Panc1 (cell line): Measurements from ENCODE around the gene ACTL6B. TPM values are rescaled to one million over a fixed set of nuclear protein-coding genes. Genes with fewer than 3 reads are reported as not detected.

Experiments used
- ATAC-seq: fragments of 200-7000 bp; cut with Tn5 transposase; 2 replicates; pipeline ENCODE4 v1.9.1; 2020; ENCODE audit warnings: mild to moderate bottlenecking, moderate library complexity
- BruUV-seq: library from RNA; stranded (reverse); fragments of 400-500 nt; replicated peaks from 2 replicates; lab custom pipeline; 2021; lab: Mats Ljungman, UMichigan
- CTCF ChIA-PET: fragments of 300-600 bp; sonication (Branson Sonifier 250); formaldehyde crosslinking; loops from one replicate; lab custom pipeline; 2022; ENCODE audit warnings: antibody characterized with exemption; lab: Charles Lee
- POLR2A ChIA-PET: fragments of 300-600 bp; sonication (Branson Sonifier 250); formaldehyde crosslinking; loops from one replicate; lab custom pipeline; 2022; ENCODE audit warnings: antibody characterized with exemption; lab: Charles Lee
- DNase-seq: peaks from one replicate; pipeline ENCODE4 v3.0.0-alpha.2; 2010; ENCODE audit warnings: low read depth, low spot score
- H3K27ac ChIP-seq: 2 replicates; pipeline ENCODE4 v1.5.1; 2011; ENCODE audit warnings: mild to moderate bottlenecking, low read length, inconsistent platforms
- H3K27me3 ChIP-seq: fragments of 200-500 bp; sonication (Bioruptor generic); 2 replicates; pipeline ENCODE4 v1.6.0; 2014; ENCODE audit warnings: low read length, inconsistent platforms; ENCODE audit not compliant: control insufficient read depth, insufficient read depth
- H3K36me3 ChIP-seq: fragments of 200-500 bp; sonication (Bioruptor generic); 2 replicates; pipeline ENCODE4 v1.5.1; 2014; ENCODE audit warnings: inconsistent platforms, mild to moderate bottlenecking, low read length, moderate library complexity; ENCODE audit not compliant: control insufficient read depth, insufficient read depth
- H3K4me1 ChIP-seq: 2 replicates; pipeline ENCODE4 v1.5.1; 2011; ENCODE audit warnings: inconsistent platforms, mild to moderate bottlenecking, low read length, moderate library complexity; ENCODE audit not compliant: control insufficient read depth, insufficient read depth
- H3K4me3 ChIP-seq, 2 experiments: 2 replicates each; pipeline ENCODE4 v1.5.1; 2011 to 2012; ENCODE audit warnings: low read depth in 2 of 2, low read length in 2 of 2, mild to moderate bottlenecking in 2 of 2, inconsistent platforms in 1 of 2, moderate library complexity in 1 of 2
- H3K9me3 ChIP-seq: fragments of 200-500 bp; sonication (Bioruptor generic); 2 replicates; pipeline ENCODE4 v1.5.1; 2014; ENCODE audit warnings: low read depth, mild to moderate bottlenecking, inconsistent platforms, low read length, moderate library complexity; ENCODE audit not compliant: control insufficient read depth, insufficient read depth
- POLR2AphosphoS5 ChIP-seq: IDR thresholded peaks from 2 replicates; pipeline ENCODE4 v1.6.1; 2012; ENCODE audit warnings: mild to moderate bottlenecking, low read depth, low read length, moderate library complexity
- SIN3A ChIP-seq: IDR thresholded peaks from 2 replicates; pipeline ENCODE4 v1.6.1; 2012; ENCODE audit warnings: low read depth, mild to moderate bottlenecking, low read length, moderate library complexity, borderline replicate concordance; ENCODE audit not compliant: insufficient read depth
- TCF7L2 ChIP-seq: IDR thresholded peaks from 2 replicates; pipeline ENCODE4 v1.6.1; 2011; ENCODE audit warnings: mild to moderate bottlenecking, low read depth, low read length, inconsistent platforms
- in situ Hi-C: cut with HindIII; loops from 2 replicates; pipeline ENCODE4 v1.10.0; 2016; ENCODE audit warnings: low sequenced_read_pairs, low pct_unique_long_range_greater_than_20kb
- intact Hi-C: fragments of 100-400 bp; cut with micrococcal nuclease; formaldehyde crosslinking; loops from one replicate; pipeline ENCODE4 v1.10.0; 2022; ENCODE audit not compliant: unreplicated experiment
- total RNA-seq: library from RNA; stranded (reverse); gene quantifications from one replicate; pipeline ENCODE4 v1.2.1, GENCODE V29; 2021; ENCODE audit not compliant: unreplicated experiment
- TF ChIP-seq, protein P1 (sequence below), 2 experiments: IDR thresholded peaks; 2 replicates each; pipeline ENCODE4 v1.6.1; 2011 to 2012; ENCODE audit warnings: low read depth in 2 of 2, control low read depth in 1 of 2, low read length in 1 of 2, mild to moderate bottlenecking in 1 of 2, moderate library complexity in 1 of 2; ENCODE audit not compliant: insufficient read depth in 1 of 2
- TF ChIP-seq, protein P2 (sequence below): fragments of 450-650 bp; IDR thresholded peaks from 2 replicates; pipeline ENCODE4 v1.5.1; 2017; ENCODE audit warnings: mild to moderate bottlenecking

Gene ACTL6B
- total RNA-seq, 1 experiment from 2014 or later: not detected

DNA sequence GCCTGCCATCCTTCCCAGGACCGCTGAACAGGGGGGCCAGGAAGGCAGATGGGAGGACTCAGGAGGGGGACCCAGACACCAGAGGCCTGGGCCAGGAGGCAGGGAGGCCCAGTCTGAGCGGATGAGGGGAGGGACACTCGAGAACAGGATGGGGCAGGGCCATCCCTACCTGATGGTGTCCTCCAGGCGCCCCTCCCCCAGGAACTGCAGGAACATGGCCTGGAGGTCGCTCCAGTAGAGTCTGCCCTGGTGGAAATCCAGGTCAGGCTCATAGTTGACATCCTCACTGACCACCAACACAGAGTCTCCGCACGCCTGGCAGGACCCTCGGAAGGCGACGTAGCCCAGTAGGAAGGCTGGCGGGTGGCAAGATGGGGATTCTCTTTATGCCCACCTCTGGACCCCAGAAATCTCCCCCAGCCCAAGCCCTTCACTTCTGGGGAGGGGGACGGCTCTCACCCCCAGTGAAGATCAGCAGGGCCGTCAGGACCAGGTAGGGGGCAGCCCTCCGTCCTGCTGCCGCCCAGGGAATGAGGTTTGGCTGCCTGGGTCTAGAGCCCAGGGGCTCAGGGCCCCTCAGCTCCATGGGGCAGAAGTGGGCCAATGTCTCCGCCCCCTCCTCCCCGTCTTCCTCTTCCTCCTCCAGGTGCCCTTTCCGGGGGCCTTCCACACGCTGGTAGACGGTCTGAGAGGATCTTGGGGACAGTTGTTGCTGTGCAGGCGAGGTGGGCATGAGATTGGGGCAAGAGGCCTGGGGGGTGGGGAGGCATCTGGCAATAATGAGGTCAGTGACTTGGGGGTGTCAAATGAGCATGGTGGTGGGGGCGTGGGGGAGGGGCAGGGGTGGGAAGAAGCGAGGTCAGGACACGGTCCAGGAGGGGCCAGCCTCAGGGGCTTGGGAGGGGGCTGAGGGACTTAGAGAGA lies 15.5 kb downstream of the ACTL6B start:
- ChIA-PET POLR2A (no interaction called here), CTCF (interaction anchor here (0.7 kb wide), 1 partner anchor 171 kb away, joined by 3 read pairs; no protein-coding TSS in a partner anchor)
- Histone ChIP-seq H3K27me3 (no peaks in the 10 kb centered on the region), H3K4me3 (no peak overlapping the region), H3K36me3 (no peaks in the 10 kb centered on the region), H3K9me3 (no peaks in the 10 kb centered on the region), H3K27ac (no peak overlapping the region), H3K4me1 (no peaks in the 10 kb centered on the region)
- intact Hi-C loops (no loop called here), in situ Hi-C loops (no loop called here)
- DNase-seq (no peak), ATAC-seq (no peak)
- no TSS peak for BruUV-seq
- TF ChIP-seq TCF7L2 (no peak), POLR2AphosphoS5 (no peak)
- TF ChIP-seq, protein P1, sequence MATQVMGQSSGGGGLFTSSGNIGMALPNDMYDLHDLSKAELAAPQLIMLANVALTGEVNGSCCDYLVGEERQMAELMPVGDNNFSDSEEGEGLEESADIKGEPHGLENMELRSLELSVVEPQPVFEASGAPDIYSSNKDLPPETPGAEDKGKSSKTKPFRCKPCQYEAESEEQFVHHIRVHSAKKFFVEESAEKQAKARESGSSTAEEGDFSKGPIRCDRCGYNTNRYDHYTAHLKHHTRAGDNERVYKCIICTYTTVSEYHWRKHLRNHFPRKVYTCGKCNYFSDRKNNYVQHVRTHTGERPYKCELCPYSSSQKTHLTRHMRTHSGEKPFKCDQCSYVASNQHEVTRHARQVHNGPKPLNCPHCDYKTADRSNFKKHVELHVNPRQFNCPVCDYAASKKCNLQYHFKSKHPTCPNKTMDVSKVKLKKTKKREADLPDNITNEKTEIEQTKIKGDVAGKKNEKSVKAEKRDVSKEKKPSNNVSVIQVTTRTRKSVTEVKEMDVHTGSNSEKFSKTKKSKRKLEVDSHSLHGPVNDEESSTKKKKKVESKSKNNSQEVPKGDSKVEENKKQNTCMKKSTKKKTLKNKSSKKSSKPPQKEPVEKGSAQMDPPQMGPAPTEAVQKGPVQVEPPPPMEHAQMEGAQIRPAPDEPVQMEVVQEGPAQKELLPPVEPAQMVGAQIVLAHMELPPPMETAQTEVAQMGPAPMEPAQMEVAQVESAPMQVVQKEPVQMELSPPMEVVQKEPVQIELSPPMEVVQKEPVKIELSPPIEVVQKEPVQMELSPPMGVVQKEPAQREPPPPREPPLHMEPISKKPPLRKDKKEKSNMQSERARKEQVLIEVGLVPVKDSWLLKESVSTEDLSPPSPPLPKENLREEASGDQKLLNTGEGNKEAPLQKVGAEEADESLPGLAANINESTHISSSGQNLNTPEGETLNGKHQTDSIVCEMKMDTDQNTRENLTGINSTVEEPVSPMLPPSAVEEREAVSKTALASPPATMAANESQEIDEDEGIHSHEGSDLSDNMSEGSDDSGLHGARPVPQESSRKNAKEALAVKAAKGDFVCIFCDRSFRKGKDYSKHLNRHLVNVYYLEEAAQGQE (IDR thresholded peaks at IDR 0.05; ENCODE audit: insufficient read depth in 1 of 2, low read depth in 2 of 2, low read length in 1 of 2): no peak

DNA sequence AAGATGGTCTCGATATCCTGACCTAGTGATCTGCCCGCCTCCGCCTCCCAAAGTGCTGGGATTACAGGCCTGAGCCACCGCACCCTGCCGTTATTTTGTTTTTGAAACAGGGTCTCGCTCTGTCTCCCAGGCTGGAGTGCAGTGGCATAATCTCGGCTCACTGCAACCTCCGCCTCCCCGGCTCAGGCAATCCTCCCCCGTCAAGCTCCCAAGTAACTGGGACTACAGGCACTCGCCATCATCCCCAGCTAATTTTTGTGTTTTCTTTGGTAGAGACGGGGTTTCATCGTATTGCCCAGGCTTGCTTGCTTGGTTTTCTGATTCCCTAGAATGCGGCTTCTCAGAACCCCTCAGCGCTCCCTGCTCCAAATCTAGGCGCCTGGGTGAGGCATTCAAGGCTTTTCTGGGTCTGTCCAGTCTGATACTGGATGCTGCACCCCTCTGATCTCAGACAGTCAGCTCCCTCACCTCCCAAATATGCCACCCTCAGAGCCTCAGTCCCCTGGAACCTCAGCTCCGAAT lies 16.2 kb downstream of the ACTL6B start:
- no TSS peak for BruUV-seq
- in situ Hi-C loops (no loop called here), intact Hi-C loops (loop anchor here (10.0 kb wide), 1 partner anchor 45 kb away; no protein-coding TSS in a partner anchor)
- no peaks in the 10 kb centered on the region for H3K4me1 ChIP-seq
- H3K36me3 ChIP-seq: no peaks in the 10 kb centered on the region
- H3K27ac ChIP-seq: no peak overlapping the region
- H3K27me3 ChIP-seq: no peaks in the 10 kb centered on the region
- no peak overlapping the region for H3K4me3 ChIP-seq
- ATAC-seq (no peak), DNase-seq (no peak)
- no peaks in the 10 kb centered on the region for H3K9me3 ChIP-seq
- ChIA-PET POLR2A (interaction anchor here (0.5 to 0.6 kb wide), 2 partner anchors 53 to 64 kb away, joined by 3 to 4 read pairs; no protein-coding TSS in a partner anchor), CTCF (interaction anchor here (0.7 kb wide), 2 partner anchors 27 to 171 kb away, joined by 3 to 5 read pairs; no protein-coding TSS in a partner anchor)
- TF ChIP-seq SIN3A (no peak), POLR2AphosphoS5 (no peak), TCF7L2 (no peak)
- TF ChIP-seq, protein P2, sequence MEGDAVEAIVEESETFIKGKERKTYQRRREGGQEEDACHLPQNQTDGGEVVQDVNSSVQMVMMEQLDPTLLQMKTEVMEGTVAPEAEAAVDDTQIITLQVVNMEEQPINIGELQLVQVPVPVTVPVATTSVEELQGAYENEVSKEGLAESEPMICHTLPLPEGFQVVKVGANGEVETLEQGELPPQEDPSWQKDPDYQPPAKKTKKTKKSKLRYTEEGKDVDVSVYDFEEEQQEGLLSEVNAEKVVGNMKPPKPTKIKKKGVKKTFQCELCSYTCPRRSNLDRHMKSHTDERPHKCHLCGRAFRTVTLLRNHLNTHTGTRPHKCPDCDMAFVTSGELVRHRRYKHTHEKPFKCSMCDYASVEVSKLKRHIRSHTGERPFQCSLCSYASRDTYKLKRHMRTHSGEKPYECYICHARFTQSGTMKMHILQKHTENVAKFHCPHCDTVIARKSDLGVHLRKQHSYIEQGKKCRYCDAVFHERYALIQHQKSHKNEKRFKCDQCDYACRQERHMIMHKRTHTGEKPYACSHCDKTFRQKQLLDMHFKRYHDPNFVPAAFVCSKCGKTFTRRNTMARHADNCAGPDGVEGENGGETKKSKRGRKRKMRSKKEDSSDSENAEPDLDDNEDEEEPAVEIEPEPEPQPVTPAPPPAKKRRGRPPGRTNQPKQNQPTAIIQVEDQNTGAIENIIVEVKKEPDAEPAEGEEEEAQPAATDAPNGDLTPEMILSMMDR: no peak
- TF ChIP-seq, protein P1 (IDR thresholded peaks at IDR 0.05; ENCODE audit: insufficient read depth in 1 of 2, low read depth in 2 of 2, low read length in 1 of 2): no peak
